ENCODE results near the gene PSMA3.

The PSMA3 gene

DNA sequence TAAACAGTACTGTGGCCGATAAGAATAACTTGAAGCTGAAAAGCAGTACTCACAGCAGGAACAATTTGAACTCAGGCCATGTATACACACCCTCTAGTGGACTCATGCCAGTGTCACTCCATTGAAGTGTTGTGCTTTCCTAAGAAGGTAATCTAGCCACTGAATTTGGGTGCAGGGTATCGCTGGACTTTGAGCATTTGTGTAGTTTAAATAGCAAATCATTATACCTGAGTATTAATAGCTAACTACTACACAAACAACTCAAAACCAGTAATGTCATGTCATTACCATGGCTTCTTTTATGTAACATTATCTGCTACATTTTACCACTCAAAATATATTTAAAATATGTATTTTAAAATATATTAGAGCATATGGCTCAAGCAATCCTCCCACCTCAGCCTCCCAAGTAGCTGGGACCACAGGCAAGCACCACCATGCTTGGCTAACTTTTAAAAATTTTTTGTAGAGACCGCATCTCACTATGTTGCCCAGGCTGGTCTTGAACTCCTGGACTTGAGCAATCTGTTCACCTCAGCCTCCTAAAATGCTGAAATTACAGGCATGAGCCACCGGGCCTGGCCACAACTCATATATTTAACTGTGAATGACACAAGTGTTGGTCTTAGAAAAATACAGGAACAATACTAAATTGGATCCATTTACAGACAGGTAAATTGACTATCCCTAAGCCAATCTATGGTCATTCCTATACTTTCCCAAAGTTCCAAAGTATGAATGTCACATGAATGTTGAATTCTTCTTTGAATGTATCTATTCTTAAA lies 28.1 kb downstream of the PSMA3 start:
- DNase-seq = no peak

DNA sequence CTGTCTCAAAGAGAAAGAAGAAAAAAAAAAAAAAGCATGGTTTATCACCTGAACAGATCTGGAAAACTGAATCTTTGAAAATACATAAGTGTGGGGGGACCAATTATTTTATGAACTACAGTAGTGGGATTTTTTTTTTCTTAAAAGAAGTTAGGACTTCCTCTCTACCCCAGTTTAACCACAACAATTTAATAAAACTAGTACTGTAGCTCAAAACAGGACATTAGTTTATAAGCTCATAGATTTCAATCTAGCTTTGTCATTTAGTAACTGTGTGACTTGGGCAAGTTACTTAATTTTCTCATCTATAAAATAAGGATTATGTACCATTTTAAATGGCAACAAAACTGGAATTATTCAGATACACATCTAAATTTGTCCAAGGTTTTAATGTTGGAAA lies 30.2 kb downstream of the PSMA3 start:
- no peak for DNase-seq

- DNase-seq = no peak
Observed at GRCh38 chr14:58275527-58276190, 31.0 kb downstream of the PSMA3 start.

- no peak for DNase-seq
Observed at GRCh38 chr14:58276208-58276607, 31.6 kb downstream of the PSMA3 start.

DNA sequence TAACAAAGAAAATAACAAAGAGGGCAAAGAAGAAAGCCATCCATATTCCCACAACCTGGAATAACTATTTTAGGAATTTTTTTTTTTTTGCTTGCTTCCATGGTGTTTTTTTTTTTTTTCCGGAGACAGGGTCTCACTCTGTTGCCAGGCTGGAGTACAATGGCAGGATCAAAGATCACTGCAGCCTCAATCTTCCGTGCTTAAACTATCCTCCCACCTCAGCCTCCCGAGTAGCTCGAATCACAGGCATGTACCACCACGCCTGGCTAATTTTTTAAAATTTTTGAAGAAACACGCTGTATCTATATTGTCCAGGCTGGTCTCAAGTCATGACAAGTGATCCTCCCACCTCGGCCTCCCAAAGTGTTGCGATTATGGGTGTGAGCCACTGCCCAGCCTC lies 33.5 kb downstream of the PSMA3 start:
- no peak for DNase-seq

DNA sequence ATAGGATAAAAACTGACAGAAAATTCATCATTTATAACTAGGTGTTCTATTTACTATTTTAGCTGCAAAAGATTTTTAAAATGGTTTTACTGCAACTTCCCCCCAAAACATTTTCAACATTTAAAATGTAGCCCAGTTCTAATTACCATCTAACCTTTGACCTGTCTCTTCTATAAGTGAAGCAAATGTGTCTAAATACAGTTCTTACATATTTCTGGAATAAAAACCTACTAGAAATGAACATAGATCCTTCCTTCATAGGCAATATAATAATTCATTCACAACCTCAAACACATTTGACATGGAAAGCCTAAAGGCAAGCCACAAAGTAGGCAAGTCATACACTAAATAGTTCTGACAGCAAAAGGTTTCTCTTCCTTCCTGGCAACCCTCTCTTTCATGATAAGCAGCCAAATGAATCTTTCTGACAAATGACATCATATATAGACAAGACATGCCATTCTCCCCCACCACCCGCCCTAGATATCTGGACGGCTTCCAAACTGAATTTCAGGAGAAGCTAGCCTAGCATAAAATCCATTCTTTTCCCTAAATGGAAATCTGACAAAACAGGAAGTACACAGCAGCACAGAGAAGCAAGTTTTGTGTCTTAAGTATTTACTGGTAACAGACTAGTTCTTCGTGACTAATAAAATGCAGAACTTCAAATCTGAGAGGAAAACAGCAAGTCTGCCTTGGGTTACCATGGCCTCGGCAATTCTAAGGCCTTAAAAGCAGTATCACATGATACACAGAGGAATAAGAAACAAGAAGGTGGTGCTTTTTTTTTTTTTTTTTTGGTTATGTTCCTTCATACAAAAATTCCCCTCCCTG lies 36.5 kb downstream of the PSMA3 start:
- no peak for DNase-seq

GRCh38 chr14:58281969-58282368 lies 37.3 kb downstream of the PSMA3 start:
- DNase-seq = no peak

- no peak for DNase-seq
Observed at GRCh38 chr14:58282925-58283593, 38.4 kb downstream of the PSMA3 start.

DNA sequence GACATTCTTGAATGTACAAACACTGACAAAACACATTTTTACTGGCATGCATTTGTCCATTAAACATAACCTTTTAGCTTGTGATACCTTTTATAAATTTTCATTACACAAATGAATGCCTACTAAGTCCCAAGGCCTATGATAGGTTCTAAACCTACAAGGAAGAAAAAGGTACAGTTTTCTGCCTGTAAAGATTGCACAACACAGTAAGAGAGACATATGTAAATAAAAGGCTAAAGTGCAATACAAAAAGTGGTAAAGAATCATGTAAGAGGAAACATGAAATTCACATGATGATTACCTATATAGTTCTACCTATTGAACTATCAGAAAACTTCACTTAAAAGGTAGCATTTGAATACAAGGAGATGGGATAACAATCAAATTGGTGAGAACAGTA lies 39.1 kb downstream of the PSMA3 start:
- no peak for DNase-seq

GRCh38 chr14:58285132-58285531 lies 40.5 kb downstream of the PSMA3 start:
- DNase-seq = no peak

GRCh38 chr14:58287607-58288042 lies 43.0 kb downstream of the PSMA3 start:
- DNase-seq = no peak

DNA sequence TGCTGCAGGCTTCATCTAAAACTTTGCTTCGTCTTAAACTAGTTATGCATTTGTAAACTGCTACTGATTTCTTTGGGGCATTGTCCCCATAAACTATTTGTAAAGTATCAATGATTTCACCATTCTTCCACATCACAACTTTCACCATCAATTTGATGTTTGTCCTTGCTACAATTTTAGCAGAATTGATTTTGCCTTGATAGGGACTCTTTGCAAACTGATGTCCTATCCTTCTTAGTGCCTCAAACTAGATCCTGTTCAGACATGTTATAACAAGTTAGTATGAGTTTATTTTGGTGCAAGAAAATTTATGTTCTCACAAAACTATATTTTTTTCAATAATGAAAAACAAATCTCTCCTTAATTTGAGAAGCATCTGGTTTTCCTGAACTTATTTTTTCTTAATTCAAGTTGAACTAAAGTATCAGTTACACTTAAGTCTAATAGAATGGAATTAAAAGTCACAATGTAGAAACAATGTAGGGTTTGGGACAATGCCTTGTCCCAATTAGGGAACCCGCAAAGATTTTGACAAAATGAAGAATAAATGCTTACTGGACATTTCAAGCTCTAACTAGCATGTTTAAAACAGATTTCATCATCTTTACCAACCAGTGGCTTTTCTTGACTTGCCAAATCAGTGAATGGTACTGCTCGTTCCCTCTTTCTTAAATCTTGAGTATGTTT lies 43.6 kb downstream of the PSMA3 start:
- DNase-seq = no peak

- no peak for DNase-seq
Observed at GRCh38 chr14:58291646-58292045, 47.0 kb downstream of the PSMA3 start.

- no peak for DNase-seq
Observed at GRCh38 chr14:58292187-58292586, 47.5 kb downstream of the PSMA3 start.

DNA sequence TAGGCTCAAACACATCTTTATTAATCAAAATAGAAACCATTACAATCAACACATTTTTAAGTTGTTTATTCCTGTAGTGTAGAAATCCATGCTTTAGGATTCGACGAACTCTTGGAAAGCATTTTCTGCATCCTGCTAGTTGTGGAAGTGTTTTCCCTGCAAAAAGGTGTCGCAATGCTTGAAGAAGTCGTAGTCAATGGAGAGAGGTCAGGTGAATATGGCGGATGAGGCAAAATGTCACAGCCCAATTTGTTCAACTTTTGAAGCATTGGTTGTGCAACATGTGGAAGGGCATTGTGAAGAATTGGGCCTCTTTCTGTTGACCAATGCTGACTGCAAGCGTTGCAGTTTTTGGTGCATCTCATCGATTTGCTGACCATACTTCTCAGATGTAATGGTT lies 49.6 kb downstream of the PSMA3 start:
- DNase-seq = no peak

GRCh38 chr14:58296726-58297125 lies 52.1 kb downstream of the PSMA3 start:
- no peak for DNase-seq

DNA sequence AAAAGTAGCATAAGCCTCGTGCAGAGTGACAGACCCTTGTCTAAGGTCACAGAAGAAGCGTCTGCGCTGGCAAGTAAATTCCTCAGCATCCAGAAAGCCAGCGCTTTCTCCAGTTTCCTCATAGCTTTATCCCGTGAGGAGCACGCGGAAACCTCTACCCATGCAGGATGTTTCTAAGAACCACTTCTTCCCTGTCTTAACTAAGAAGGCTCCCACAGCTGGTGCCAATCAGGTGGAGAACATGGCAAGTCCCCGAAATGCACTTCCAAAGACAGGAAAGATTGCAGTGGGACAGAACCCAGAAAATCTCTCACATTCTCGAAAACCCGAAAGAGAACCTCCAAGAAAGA lies 52.7 kb downstream of the PSMA3 start:
- no peak for DNase-seq

DNA sequence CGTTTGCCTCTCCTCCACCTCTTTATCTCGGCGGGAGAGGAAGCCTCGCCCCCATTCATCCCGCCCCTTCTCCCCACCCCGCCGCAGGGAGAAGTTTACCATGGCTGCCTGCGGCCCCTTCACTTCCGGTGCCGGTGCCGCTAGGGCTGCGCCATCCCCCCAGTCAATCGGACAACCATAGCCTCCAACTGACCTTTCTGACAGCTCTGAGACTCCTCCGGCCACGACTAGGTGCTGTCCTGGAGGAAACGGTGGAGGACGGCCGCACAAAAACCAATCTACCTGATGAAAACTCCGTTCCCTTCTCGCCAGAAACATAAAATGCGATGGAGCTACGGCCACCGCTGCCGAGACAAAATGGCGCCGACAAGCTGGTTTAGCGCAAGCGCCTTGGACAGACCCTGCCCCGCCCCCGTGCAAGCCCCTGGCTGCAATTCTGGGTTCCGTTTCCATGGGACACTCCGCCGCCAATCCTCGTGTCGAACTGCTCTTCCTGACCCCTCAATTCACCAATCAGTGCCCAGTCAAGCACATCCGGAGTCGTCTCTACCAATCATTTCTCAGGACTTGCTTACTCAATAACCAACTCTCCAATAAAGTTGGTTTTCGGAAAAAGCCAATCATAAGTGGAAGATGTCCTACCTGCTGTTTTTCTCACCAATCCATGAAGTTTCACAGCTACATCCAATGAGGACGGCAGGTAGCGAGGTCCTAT lies 53.3 kb downstream of the PSMA3 start:
- peak; percentile 84 for DNase-seq

DNA sequence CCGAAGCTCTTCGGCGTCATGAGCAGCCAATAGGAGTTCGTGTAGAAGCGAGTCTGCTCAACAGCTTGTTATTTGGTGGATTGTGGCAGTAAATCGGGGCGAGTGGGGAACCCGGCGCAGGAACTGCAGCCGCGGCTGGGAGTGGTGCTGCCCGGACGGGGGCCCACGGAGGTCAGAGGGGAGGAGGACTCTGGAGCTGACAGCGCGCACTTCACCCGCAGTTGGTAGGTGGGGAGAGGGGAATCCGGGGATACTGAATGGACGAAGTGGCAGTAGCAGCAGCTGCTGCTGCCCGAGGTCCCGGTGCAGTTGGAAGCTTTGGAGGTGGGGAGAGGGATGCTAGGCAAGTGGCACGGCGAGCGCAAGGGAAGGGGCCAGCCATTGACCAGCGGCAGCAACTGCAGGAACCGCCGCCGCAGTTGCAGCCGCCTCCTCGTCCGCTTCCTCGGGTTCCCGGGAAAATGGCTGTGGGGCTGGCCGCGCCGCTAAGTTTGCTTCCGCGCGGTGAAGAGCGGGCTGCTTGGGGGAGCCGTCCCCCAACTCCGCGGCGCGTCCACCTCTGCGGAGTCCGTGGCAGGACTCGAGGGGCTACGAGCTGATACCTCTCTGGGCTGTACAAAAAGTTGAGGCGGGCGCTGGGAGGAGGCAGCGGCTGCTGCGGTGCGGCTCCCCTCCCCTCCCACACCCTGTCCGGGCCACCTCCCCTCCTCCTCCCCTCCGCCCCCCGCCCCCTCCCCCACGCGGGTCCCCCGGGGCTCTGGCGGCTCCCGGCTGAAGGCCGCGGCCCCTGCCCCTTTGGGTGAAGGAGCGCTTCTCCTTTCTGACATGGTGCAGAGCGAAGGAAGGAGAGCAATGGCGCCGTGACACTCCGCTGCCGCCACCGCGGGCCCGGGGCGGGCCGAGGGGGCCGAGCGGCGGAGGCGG lies 54.1 kb downstream of the PSMA3 start, which contains the start of gene ARID4A:
TSS of gene ARID4A (plus strand) at position 79 of the 924 bp plus-strand sequence. CDS start 1,300 bp downstream, outside the sequence.
- DNase-seq = peak; percentile 49

All from activated gamma-delta T cell (primary cell).